ENCODE results near the gene KLHL2. TPM values are rescaled to one million over a fixed set of nuclear protein-coding genes. Genes with fewer than 3 reads are reported as not detected.

Gene KLHL2
- total and polyA plus RNA-seq, 2 donors (not counting 3 experiments of a cell fraction or from before 2014, with no cell fraction given), result 9.9 to 22.1 TPM

- intact Hi-C loops (cut with micrococcal nuclease), result no loop called here
- Histone ChIP-seq H3K27me3 (ENCODE audit: control insufficient read depth in 2 of 2, insufficient read depth in 2 of 2, low read length in 2 of 2) (no peaks in the 10 kb centered on the region), H4K20me1 (replicated peaks; ENCODE audit: control insufficient read depth, extremely low read depth, insufficient read depth, low read length) (no peaks in the 10 kb centered on the region), H3K4me1 (ENCODE audit: control insufficient read depth, extremely low read depth, insufficient read depth, low read length) (no peaks in the 10 kb centered on the region), H2AFZ (ENCODE audit: low read depth, low read length) (no peak overlapping the region), H3K36me3 (ENCODE audit: control insufficient read depth in 2 of 2, extremely low read depth in 1 of 2, insufficient read depth in 2 of 2, low read length in 2 of 2) (peaks cover 0 to 2% of the 10 kb centered on the region in 2 experiments), H3K9ac (replicated peaks; ENCODE audit: extremely low read depth, insufficient read depth, low read length) (no peak overlapping the region), H3K9me1 (replicated peaks; ENCODE audit: control insufficient read depth, extremely low read depth, insufficient read depth, low read length) (no peaks in the 10 kb centered on the region), H3K4me2 (ENCODE audit: insufficient read depth, low read length) (no peak overlapping the region), H3K9me3 (replicated peaks; ENCODE audit: control insufficient read depth, insufficient read depth, low read length) (no peaks in the 10 kb centered on the region), H3K4me3 (replicated peaks in 1 of 3; ENCODE audit: insufficient read depth in 1 of 3, low read depth in 1 of 3, low read length in 3 of 3) (no peak overlapping the region), H3K27ac (ENCODE audit: insufficient read depth, low read depth, low read length) (no peak overlapping the region), H3K79me2 (ENCODE audit: control insufficient read depth, insufficient read depth, low read length) (no peaks in the 10 kb centered on the region)
- FAIRE-seq, result no peak
- TF ChIP-seq MAX (IDR thresholded peaks at IDR 0.05; ENCODE audit: insufficient read depth, insufficient read length) (no peak), CTCF (IDR thresholded peaks at IDR 0.05; ENCODE audit: extremely low read depth in 1 of 2, insufficient read depth in 1 of 2, low read depth in 1 of 2, low read length in 2 of 2) (no peak), MYC (IDR thresholded peaks at IDR 0.05; ENCODE audit: low read depth, low read length) (no peak), GATA2 (IDR thresholded peaks at IDR 0.05; ENCODE audit: insufficient read depth, insufficient read length, low read depth, low read length) (no peak), POLR2AphosphoS5 (IDR thresholded peaks at IDR 0.05; ENCODE audit: insufficient read depth, low read depth, low read length) (no peak), FOS (IDR thresholded peaks at IDR 0.05; ENCODE audit: borderline replicate concordance, insufficient read depth, low read length) (no peak), POLR2A (IDR thresholded peaks at IDR 0.05; ENCODE audit: low read depth, low read length) (no peak), EZH2 (IDR thresholded peaks at IDR 0.05; ENCODE audit: borderline replicate concordance, low read depth, low read length, severe bottlenecking) (no peak), JUN (IDR thresholded peaks at IDR 0.05; ENCODE audit: borderline replicate concordance, insufficient read depth, insufficient read length, low read depth) (no peak)
- ChIA-PET POLR2A (no interaction called here), CTCF (no interaction called here)
- dilution Hi-C loops (cut with MboI; ENCODE audit: extremely low pct_ligation_motif_present, low sequenced_read_pairs), result no loop called here
- DNase-seq (ENCODE audit: low read depth, low spot score), result no peak
- no TSS peak for BruUV-seq (replicated peaks)
Observed at GRCh38 chr4:165297626-165298025, 90.3 kb downstream of the KLHL2 start.

All from endothelial cell of umbilical vein (primary cell).